Right renal pelvis (tissue), 4 donors: ENCODE measurements around the gene ILF2. TPM values are rescaled to one million over a fixed set of nuclear protein-coding genes. Genes with fewer than 3 reads are reported as not detected.

Source experiments
- polyA plus RNA-seq, 4 donors: library from polyadenylated mRNA; unstranded; fragments of 120-200 nt; gene quantifications; one replicate each; pipeline ENCODE4 v1.2.1, GENCODE V29; 2013; ENCODE audit not compliant: insufficient read length in 4 of 4

ILF2 gene
- polyA plus RNA-seq, 4 donors = 274 to 311 (median 287) TPM

Other genes with a start within 250 kb of the ILF2 start
- under 1 TPM in 3 of 4 donors, not detected in 1; 0.21 to 0.96 (median 0.67) TPM for gene S100A7, start 210.3 kb downstream of the ILF2 start, polyA plus RNA-seq
- gene S100A6, start 135.0 kb downstream of the ILF2 start, polyA plus RNA-seq = 100 to 1,000 TPM; 168 to 309 (median 231) TPM
- 1 to 10 TPM in 1 of 4 donors, under 1 TPM in 3; 0.70 to 1.1 (median 0.89) TPM for gene S100A5, start 130.1 kb downstream of the ILF2 start, polyA plus RNA-seq
- gene S100A4, start 125.2 kb downstream of the ILF2 start, polyA plus RNA-seq = 10 to 100 TPM; 31.2 to 62.0 (median 37.8) TPM
- under 1 TPM in 3 of 4 donors, not detected in 1; 0.24 to 0.41 (median 0.35) TPM for gene S100A3, start 121.7 kb downstream of the ILF2 start, polyA plus RNA-seq
- gene S100A2, start 105.1 kb downstream of the ILF2 start, polyA plus RNA-seq = 10 to 100 TPM in 1 of 4 donors, 1 to 10 TPM in 3; 6.2 to 11.8 (median 8.0) TPM
- gene S100A16, start 57.9 kb downstream of the ILF2 start, polyA plus RNA-seq = 100 to 1,000 TPM; 108 to 130 (median 113) TPM
- 10 to 100 TPM; 17.8 to 28.6 (median 20.7) TPM for gene S100A14, start 54.7 kb downstream of the ILF2 start, polyA plus RNA-seq
- 100 to 1,000 TPM; 139 to 170 (median 156) TPM for gene S100A13, start 43.5 kb downstream of the ILF2 start, polyA plus RNA-seq
- gene S100A1, start 42.6 kb downstream of the ILF2 start, polyA plus RNA-seq = 10 to 100 TPM; 17.8 to 33.4 (median 23.5) TPM
- 100 to 1,000 TPM; 124 to 131 (median 127) TPM for gene CHTOP, start 36.9 kb downstream of the ILF2 start, polyA plus RNA-seq
- gene SNAPIN, start 12.3 kb downstream of the ILF2 start, polyA plus RNA-seq = 10 to 100 TPM; 57.4 to 60.9 (median 58.7) TPM
- gene NPR1, start 7.7 kb upstream of the ILF2 start, polyA plus RNA-seq = 10 to 100 TPM; 64.8 to 82.3 (median 72.5) TPM
- 100 to 1,000 TPM in 2 of 4 donors, 10 to 100 TPM in 2; 89.5 to 122 (median 97.7) TPM for gene INTS3, start 57.1 kb upstream of the ILF2 start, polyA plus RNA-seq
- gene SLC27A3, start 104.4 kb upstream of the ILF2 start, polyA plus RNA-seq = 10 to 100 TPM; 34.0 to 44.8 (median 37.3) TPM